ENCODE data around the gene ITPRID2. TPM values are rescaled to one million over a fixed set of nuclear protein-coding genes. Genes with fewer than 3 reads are reported as not detected.
"Not testable (repeated sequence)": the region's sequence is repeated elsewhere in the genome, so short reads cannot be mapped to it uniquely, and the experiment has no call there.

ITPRID2 gene
- total RNA-seq, 1 donor from 2014 or later, result 115 TPM

- H3K27me3 Mint-ChIP-seq (ENCODE audit: low read depth), result no peaks in the 10 kb centered on the region
Observed at GRCh38 chr2:181959508-181959907, 68.0 kb downstream of the ITPRID2 start.

GRCh38 chr2:181961167-181961566, 69.6 kb downstream of the ITPRID2 start:
- H3K4me1 Mint-ChIP-seq; H3K4me3 Mint-ChIP-seq; H3K27ac Mint-ChIP-seq (ENCODE audit: unreplicated experiment); H3K36me3 Mint-ChIP-seq (ENCODE audit: low read depth); H3K9me3 Mint-ChIP-seq; DNase-seq (ENCODE audit: low read depth, low spot score); H3K27me3 Mint-ChIP-seq (ENCODE audit: low read depth): not testable (repeated sequence)

More at GRCh38 chr2:181959508-181959907, 68.0 kb downstream of the ITPRID2 start:
- DNase-seq (ENCODE audit: low read depth, low spot score), result no peak
- Mint-ChIP-seq H3K36me3 (ENCODE audit: low read depth) (no peaks in the 10 kb centered on the region), H3K4me3 (no peak overlapping the region), H3K4me1 (peaks cover 4% of the 10 kb centered on the region), H3K9me3 (peaks cover 2% of the 10 kb centered on the region), H3K27ac (ENCODE audit: unreplicated experiment) (no peak overlapping the region)
- TF ChIP-seq, protein P1, sequence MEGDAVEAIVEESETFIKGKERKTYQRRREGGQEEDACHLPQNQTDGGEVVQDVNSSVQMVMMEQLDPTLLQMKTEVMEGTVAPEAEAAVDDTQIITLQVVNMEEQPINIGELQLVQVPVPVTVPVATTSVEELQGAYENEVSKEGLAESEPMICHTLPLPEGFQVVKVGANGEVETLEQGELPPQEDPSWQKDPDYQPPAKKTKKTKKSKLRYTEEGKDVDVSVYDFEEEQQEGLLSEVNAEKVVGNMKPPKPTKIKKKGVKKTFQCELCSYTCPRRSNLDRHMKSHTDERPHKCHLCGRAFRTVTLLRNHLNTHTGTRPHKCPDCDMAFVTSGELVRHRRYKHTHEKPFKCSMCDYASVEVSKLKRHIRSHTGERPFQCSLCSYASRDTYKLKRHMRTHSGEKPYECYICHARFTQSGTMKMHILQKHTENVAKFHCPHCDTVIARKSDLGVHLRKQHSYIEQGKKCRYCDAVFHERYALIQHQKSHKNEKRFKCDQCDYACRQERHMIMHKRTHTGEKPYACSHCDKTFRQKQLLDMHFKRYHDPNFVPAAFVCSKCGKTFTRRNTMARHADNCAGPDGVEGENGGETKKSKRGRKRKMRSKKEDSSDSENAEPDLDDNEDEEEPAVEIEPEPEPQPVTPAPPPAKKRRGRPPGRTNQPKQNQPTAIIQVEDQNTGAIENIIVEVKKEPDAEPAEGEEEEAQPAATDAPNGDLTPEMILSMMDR (conservative IDR thresholded peaks at IDR 0.05), result no peak

DNA sequence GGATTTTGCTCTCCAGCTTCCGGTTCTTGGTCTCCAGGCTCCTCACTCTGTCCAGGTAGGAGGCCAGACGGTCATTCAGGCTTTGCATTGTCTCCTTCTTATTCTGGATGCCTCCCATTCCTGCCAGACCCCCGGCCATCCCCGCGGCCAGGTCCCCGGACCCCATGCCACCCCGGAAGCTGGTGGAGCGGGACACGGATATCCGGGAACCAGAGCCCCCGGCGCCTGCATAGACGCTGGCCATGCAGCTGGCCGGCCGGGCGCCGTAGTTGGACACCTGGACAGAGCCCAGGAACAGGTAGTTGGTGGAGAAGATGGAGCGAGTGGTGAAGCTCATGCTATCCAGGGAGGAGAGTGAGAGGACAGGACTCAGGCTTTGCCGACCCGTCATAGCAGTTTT, 70.6 kb downstream of the ITPRID2 start:
- H3K9me3 Mint-ChIP-seq, result peaks cover 4% of the 10 kb centered on the region
- H3K4me3 Mint-ChIP-seq, result no peak overlapping the region
- TF ChIP-seq, protein P1 (conservative IDR thresholded peaks at IDR 0.05), result no peak
- H3K27me3 Mint-ChIP-seq (ENCODE audit: low read depth), result no peaks in the 10 kb centered on the region
- no peak for DNase-seq (ENCODE audit: low read depth, low spot score)
- no peak overlapping the region for H3K27ac Mint-ChIP-seq (ENCODE audit: unreplicated experiment)
- peaks cover 6% of the 10 kb centered on the region for H3K36me3 Mint-ChIP-seq (ENCODE audit: low read depth)
- H3K4me1 Mint-ChIP-seq, result no peaks in the 10 kb centered on the region

DNA sequence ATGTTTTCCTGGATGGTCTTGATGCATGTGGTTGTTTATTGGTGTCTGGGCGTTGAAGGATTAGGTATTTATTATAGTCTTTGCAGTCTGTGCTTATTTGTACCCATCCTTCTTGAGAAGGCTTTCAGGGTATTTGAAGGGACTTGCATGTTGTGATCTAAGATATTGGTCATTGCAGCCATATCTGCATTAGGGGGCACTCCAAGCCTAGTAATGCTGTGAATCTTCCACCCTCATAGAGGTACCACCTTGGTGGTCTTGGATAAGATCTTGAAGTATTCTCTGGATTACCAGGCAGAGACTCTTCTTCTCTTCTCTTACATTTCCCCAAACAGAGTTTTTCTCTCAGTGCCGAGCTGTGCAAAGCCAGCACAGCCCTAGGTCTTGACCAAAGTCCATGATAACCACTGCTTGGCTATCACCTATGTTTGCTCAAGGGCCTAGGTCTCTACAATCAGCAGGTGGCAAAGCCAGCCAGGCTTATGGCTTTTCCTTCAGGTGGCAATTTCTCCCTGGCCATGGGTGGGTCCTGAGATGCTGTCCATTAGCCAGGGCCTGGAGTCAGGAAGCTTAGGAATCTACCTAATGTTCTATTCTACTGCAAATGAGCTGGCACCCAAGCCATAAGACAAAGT, 78.7 kb downstream of the ITPRID2 start:
- H3K4me1 Mint-ChIP-seq, result no peaks in the 10 kb centered on the region
- TF ChIP-seq, protein P1 (conservative IDR thresholded peaks at IDR 0.05), result no peak
- no peak overlapping the region for H3K4me3 Mint-ChIP-seq
- no peak overlapping the region for H3K27ac Mint-ChIP-seq (ENCODE audit: unreplicated experiment)
- H3K9me3 Mint-ChIP-seq, result peaks cover 4% of the 10 kb centered on the region
- H3K36me3 Mint-ChIP-seq (ENCODE audit: low read depth), result peaks cover 13% of the 10 kb centered on the region
- no peak for DNase-seq (ENCODE audit: low read depth, low spot score)
- H3K27me3 Mint-ChIP-seq (ENCODE audit: low read depth), result no peaks in the 10 kb centered on the region

- TF ChIP-seq, protein P1 (conservative IDR thresholded peaks at IDR 0.05), result no peak
- no peak overlapping the region for H3K4me3 Mint-ChIP-seq
- H3K27ac Mint-ChIP-seq (ENCODE audit: unreplicated experiment), result no peak overlapping the region
- H3K36me3 Mint-ChIP-seq (ENCODE audit: low read depth), result peaks cover 13% of the 10 kb centered on the region
- no peaks in the 10 kb centered on the region for H3K27me3 Mint-ChIP-seq (ENCODE audit: low read depth)
- H3K4me1 Mint-ChIP-seq, result no peaks in the 10 kb centered on the region
- DNase-seq (ENCODE audit: low read depth, low spot score), result no peak
- peaks cover 4% of the 10 kb centered on the region for H3K9me3 Mint-ChIP-seq
Observed at GRCh38 chr2:181971032-181971431, 79.5 kb downstream of the ITPRID2 start.

DNA sequence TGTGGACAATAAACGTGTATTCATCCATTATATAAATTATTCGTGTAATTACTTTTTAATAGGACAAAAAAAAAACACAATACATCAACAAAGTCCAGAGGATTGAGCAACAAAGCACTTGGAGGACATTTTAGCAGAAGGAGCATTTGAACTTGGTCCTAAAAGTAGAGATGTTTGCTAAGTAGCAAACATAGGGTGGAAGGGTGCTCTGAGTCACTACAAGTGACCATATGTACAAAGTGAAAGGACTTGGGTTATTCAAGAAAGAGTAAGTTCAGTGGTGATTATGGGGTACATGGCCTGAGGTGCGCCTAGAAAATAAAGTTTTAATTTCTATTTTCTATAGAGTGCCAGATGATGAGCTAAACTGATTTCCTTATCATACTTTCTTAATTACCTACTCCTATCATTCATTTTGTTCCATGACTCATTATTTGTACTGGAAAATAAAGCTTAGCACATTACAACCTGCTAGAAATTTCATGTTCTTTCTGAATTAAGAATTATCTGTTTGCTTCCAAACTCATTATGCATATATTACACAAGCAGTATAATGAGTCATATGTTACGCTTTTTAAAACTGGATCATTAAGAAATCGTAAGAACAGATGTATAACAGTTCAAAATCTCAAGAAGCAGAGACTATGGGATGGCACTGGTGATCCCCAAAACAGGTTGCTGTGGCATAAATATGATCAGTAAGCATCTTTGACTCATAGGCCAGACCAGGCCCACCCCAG, 81.1 kb downstream of the ITPRID2 start:
- H3K27me3 Mint-ChIP-seq (ENCODE audit: low read depth), result no peaks in the 10 kb centered on the region
- H3K9me3 Mint-ChIP-seq, result peaks cover 6% of the 10 kb centered on the region
- H3K4me1 Mint-ChIP-seq, result no peaks in the 10 kb centered on the region
- H3K4me3 Mint-ChIP-seq, result no peak overlapping the region
- DNase-seq (ENCODE audit: low read depth, low spot score), result no peak
- TF ChIP-seq, protein P1 (conservative IDR thresholded peaks at IDR 0.05), result no peak
- H3K27ac Mint-ChIP-seq (ENCODE audit: unreplicated experiment), result no peak overlapping the region
- peaks cover 6% of the 10 kb centered on the region for H3K36me3 Mint-ChIP-seq (ENCODE audit: low read depth)

Data from neural crest cell (in vitro differentiated cells).